Left ventricle myocardium inferior (tissue), 1 donor: ENCODE results near the gene THSD4. TPM values are rescaled to one million over a fixed set of nuclear protein-coding genes. Genes with fewer than 3 reads are reported as not detected.

Source experiments
- DNase-seq: peaks from one replicate; pipeline ENCODE4 v3.0.0-alpha.2; 2020
- H3K27ac ChIP-seq: fragments of 200-600 bp; replicated peaks from 2 replicates; pipeline ENCODE4 v1.8.0; 2021
- H3K27me3 ChIP-seq: fragments of 200-600 bp; 2 replicates; pipeline ENCODE4 v1.8.0; 2021; ENCODE audit warnings: low read depth
- H3K36me3 ChIP-seq: fragments of 200-600 bp; 2 replicates; pipeline ENCODE4 v1.8.0; 2021
- H3K4me1 ChIP-seq: fragments of 200-600 bp; 2 replicates; pipeline ENCODE4 v1.8.0; 2021
- H3K4me3 ChIP-seq: fragments of 200-600 bp; 2 replicates; pipeline ENCODE4 v1.8.0; 2021; ENCODE audit warnings: mild to moderate bottlenecking, moderate library complexity
- H3K9me3 ChIP-seq: fragments of 200-600 bp; replicated peaks from 2 replicates; pipeline ENCODE4 v1.8.0; 2021
- CTCF ChIP-seq: fragments of 200-600 bp; IDR thresholded peaks from 2 replicates; pipeline ENCODE4 v1.8.0; 2021; ENCODE audit warnings: antibody characterized with exemption, mild to moderate bottlenecking, borderline replicate concordance
- intact Hi-C: fragments of 100-400 bp; cut with micrococcal nuclease; formaldehyde crosslinking; loops from one replicate; pipeline ENCODE4 v1.11.0; 2022
- total RNA-seq: library from RNA; stranded (reverse); fragmentation: NEBNext Ultra II Directional; extraction: Animal tissue kit (Norgen Biotek cat#: 25700); gene quantifications from one replicate; pipeline ENCODE4 v1.2.1, GENCODE V29; 2021
- donor health status: DM: no; HTN: yes; CAD: no; lungs with severe emphysema.

Gene THSD4
- total RNA-seq, 1 donor from 2014 or later, result 95.8 TPM

GRCh38 chr15:71387810-71388209 lies 272.5 kb downstream of the THSD4 start:
- Histone ChIP-seq H3K4me3 (no peak overlapping the region), H3K27ac (no peak overlapping the region), H3K36me3 (no peaks in the 10 kb centered on the region), H3K4me1 (peaks cover 63% of the 10 kb centered on the region), H3K27me3 (no peaks in the 10 kb centered on the region), H3K9me3 (no peaks in the 10 kb centered on the region)
- intact Hi-C loops, result loop anchor here (5.0 kb wide), 1 partner anchor 49 kb away; no protein-coding TSS in a partner anchor
- DNase-seq, result no peak
- no peak for TF ChIP-seq CTCF

- TF ChIP-seq CTCF, result no peak
- H3K4me3 ChIP-seq, result no peak overlapping the region
- H3K9me3 ChIP-seq, result no peaks in the 10 kb centered on the region
- H3K4me1 ChIP-seq, result peaks cover 55% of the 10 kb centered on the region
- no peaks in the 10 kb centered on the region for H3K36me3 ChIP-seq
- H3K27me3 ChIP-seq, result no peaks in the 10 kb centered on the region
- no peak for DNase-seq
- intact Hi-C loops, result no loop called here
- no peak overlapping the region for H3K27ac ChIP-seq
Observed at GRCh38 chr15:71390096-71390495, 274.8 kb downstream of the THSD4 start.

GRCh38 chr15:71391421-71392088 lies 276.3 kb downstream of the THSD4 start:
- peak overlapping the region; percentile 47 for H3K27ac ChIP-seq
- intact Hi-C loops, result no loop called here
- no peak overlapping the region for H3K4me3 ChIP-seq
- no peaks in the 10 kb centered on the region for H3K36me3 ChIP-seq
- H3K4me1 ChIP-seq, result peaks cover 47% of the 10 kb centered on the region
- H3K9me3 ChIP-seq, result no peaks in the 10 kb centered on the region
- DNase-seq, result no peak
- TF ChIP-seq CTCF, result no peak
- H3K27me3 ChIP-seq, result no peaks in the 10 kb centered on the region

- no peaks in the 10 kb centered on the region for H3K36me3 ChIP-seq
- H3K27ac ChIP-seq, result no peak overlapping the region
- no peaks in the 10 kb centered on the region for H3K9me3 ChIP-seq
- intact Hi-C loops, result no loop called here
- H3K4me3 ChIP-seq, result no peak overlapping the region
- no peaks in the 10 kb centered on the region for H3K27me3 ChIP-seq
- no peak for DNase-seq
- peaks cover 37% of the 10 kb centered on the region for H3K4me1 ChIP-seq
- no peak for TF ChIP-seq CTCF
Observed at GRCh38 chr15:71392861-71393283, 277.6 kb downstream of the THSD4 start.

- intact Hi-C loops, result no loop called here
- Histone ChIP-seq H3K27ac (no peak overlapping the region), H3K4me1 (peaks cover 34% of the 10 kb centered on the region), H3K27me3 (no peaks in the 10 kb centered on the region), H3K9me3 (no peaks in the 10 kb centered on the region), H3K4me3 (no peak overlapping the region), H3K36me3 (no peaks in the 10 kb centered on the region)
- no peak for TF ChIP-seq CTCF
- DNase-seq, result no peak
Observed at GRCh38 chr15:71393383-71393782, 278.1 kb downstream of the THSD4 start.
